ENCODE measurements around the gene SHCBP1L. TPM values are rescaled to one million over a fixed set of nuclear protein-coding genes. Genes with fewer than 3 reads are reported as not detected.

The SHCBP1L gene
- polyA plus RNA-seq, 1 donor from 2014 or later = not detected

DNA sequence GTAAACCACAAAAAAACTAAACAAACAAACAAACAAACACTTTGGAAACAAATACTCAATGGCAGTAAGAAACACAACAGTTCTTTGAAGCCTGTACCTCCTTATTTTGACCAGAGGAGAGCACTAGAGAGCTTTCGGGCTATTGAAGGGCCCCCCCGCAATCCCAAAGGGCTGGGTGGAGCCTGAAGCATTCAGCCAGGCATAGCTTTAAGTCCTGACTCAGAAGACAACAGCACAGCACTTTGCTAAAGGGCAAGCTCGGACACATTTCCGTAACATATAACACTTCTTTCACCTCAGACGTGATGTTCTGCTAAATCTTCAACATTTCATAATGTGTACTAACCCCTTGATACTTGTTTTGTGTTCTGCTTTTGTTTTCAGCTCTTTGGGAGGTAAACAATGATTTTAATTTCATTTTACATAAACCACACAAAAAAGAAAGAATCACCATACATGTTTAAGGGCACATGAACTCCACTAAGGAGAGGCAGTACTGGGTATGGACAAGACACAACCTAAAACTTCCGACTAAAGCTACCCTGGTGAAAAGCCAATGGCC lies 9.7 kb upstream of the SHCBP1L start:
- Histone ChIP-seq H3K36me3 (ENCODE audit: insufficient read depth, low read length) (no peaks in the 10 kb centered on the region), H3K4me2 (ENCODE audit: low read length) (no peak overlapping the region), H3K4me3 (ENCODE audit: low read length) (no peak overlapping the region), H3K79me2 (replicated peaks; ENCODE audit: insufficient read depth, low read length) (no peaks in the 10 kb centered on the region), H3K27me3 (ENCODE audit: insufficient read depth, low read depth, low read length) (no peaks in the 10 kb centered on the region), H3K9me2 (ENCODE audit: insufficient read depth, low read length) (no peaks in the 10 kb centered on the region), H4K20me1 (ENCODE audit: insufficient read depth) (no peaks in the 10 kb centered on the region), H3K9me3 (ENCODE audit: low read length) (no peaks in the 10 kb centered on the region), H2AFZ (ENCODE audit: low read depth, low read length) (no peak overlapping the region), H3K27ac (ENCODE audit: low read length) (no peak overlapping the region), H3F3A (ENCODE audit: insufficient read depth, low read length, poor library complexity, severe bottlenecking) (no peaks in the 10 kb centered on the region), H3K9ac (ENCODE audit: low read length) (no peak overlapping the region)
- TF ChIP-seq, protein P1, sequence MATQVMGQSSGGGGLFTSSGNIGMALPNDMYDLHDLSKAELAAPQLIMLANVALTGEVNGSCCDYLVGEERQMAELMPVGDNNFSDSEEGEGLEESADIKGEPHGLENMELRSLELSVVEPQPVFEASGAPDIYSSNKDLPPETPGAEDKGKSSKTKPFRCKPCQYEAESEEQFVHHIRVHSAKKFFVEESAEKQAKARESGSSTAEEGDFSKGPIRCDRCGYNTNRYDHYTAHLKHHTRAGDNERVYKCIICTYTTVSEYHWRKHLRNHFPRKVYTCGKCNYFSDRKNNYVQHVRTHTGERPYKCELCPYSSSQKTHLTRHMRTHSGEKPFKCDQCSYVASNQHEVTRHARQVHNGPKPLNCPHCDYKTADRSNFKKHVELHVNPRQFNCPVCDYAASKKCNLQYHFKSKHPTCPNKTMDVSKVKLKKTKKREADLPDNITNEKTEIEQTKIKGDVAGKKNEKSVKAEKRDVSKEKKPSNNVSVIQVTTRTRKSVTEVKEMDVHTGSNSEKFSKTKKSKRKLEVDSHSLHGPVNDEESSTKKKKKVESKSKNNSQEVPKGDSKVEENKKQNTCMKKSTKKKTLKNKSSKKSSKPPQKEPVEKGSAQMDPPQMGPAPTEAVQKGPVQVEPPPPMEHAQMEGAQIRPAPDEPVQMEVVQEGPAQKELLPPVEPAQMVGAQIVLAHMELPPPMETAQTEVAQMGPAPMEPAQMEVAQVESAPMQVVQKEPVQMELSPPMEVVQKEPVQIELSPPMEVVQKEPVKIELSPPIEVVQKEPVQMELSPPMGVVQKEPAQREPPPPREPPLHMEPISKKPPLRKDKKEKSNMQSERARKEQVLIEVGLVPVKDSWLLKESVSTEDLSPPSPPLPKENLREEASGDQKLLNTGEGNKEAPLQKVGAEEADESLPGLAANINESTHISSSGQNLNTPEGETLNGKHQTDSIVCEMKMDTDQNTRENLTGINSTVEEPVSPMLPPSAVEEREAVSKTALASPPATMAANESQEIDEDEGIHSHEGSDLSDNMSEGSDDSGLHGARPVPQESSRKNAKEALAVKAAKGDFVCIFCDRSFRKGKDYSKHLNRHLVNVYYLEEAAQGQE (IDR thresholded peaks at IDR 0.05; ENCODE audit: borderline replicate concordance) = no peak
- TF ChIP-seq EP300 (conservative IDR thresholded peaks at IDR 0.05; ENCODE audit: poor library complexity, severe bottlenecking) (no peak), RAD21 (conservative IDR thresholded peaks at IDR 0.05) (peak; percentile 73), TAF1 (IDR thresholded peaks at IDR 0.05; ENCODE audit: low read depth) (no peak), MXI1 (conservative IDR thresholded peaks at IDR 0.05; ENCODE audit: poor library complexity, severe bottlenecking) (no peak), SMC3 (conservative IDR thresholded peaks at IDR 0.05; ENCODE audit: poor library complexity) (peak; percentile 74), POLR2AphosphoS5 (IDR thresholded peaks at IDR 0.05) (no peak), EZH2 (IDR thresholded peaks at IDR 0.05; ENCODE audit: borderline replicate concordance, insufficient read depth, low read length, poor library complexity, severe bottlenecking) (no peak), CTCF (IDR thresholded peaks at IDR 0.05; ENCODE audit: poor library complexity, severe bottlenecking) (peak; percentile 73)

- H4K20me1 ChIP-seq (ENCODE audit: insufficient read depth) = no peaks in the 10 kb centered on the region
- no peaks in the 10 kb centered on the region for H3F3A ChIP-seq (ENCODE audit: insufficient read depth, low read length, poor library complexity, severe bottlenecking)
- no peak overlapping the region for H3K27ac ChIP-seq (ENCODE audit: low read length)
- no peaks in the 10 kb centered on the region for H3K9me2 ChIP-seq (ENCODE audit: insufficient read depth, low read length)
- no peak overlapping the region for H3K4me2 ChIP-seq (ENCODE audit: low read length)
- H3K4me3 ChIP-seq (ENCODE audit: low read length) = no peak overlapping the region
- TF ChIP-seq RAD21 (conservative IDR thresholded peaks at IDR 0.05) = no peak
- no peak for TF ChIP-seq EP300 (conservative IDR thresholded peaks at IDR 0.05; ENCODE audit: poor library complexity, severe bottlenecking)
- TF ChIP-seq CTCF (IDR thresholded peaks at IDR 0.05; ENCODE audit: poor library complexity, severe bottlenecking) = no peak
- no peak for TF ChIP-seq MXI1 (conservative IDR thresholded peaks at IDR 0.05; ENCODE audit: poor library complexity, severe bottlenecking)
- TF ChIP-seq POLR2AphosphoS5 (IDR thresholded peaks at IDR 0.05) = no peak
- no peak for TF ChIP-seq EZH2 (IDR thresholded peaks at IDR 0.05; ENCODE audit: borderline replicate concordance, insufficient read depth, low read length, poor library complexity, severe bottlenecking)
- no peak for TF ChIP-seq SMC3 (conservative IDR thresholded peaks at IDR 0.05; ENCODE audit: poor library complexity)
- TF ChIP-seq TAF1 (IDR thresholded peaks at IDR 0.05; ENCODE audit: low read depth) = no peak
- TF ChIP-seq, protein P1 (IDR thresholded peaks at IDR 0.05; ENCODE audit: borderline replicate concordance) = no peak
- H3K9ac ChIP-seq (ENCODE audit: low read length) = no peak overlapping the region
- H3K9me3 ChIP-seq (ENCODE audit: low read length) = no peaks in the 10 kb centered on the region
- H3K36me3 ChIP-seq (ENCODE audit: insufficient read depth, low read length) = no peaks in the 10 kb centered on the region
- no peak overlapping the region for H2AFZ ChIP-seq (ENCODE audit: low read depth, low read length)
- no peaks in the 10 kb centered on the region for H3K79me2 ChIP-seq (replicated peaks; ENCODE audit: insufficient read depth, low read length)
- H3K27me3 ChIP-seq (ENCODE audit: insufficient read depth, low read depth, low read length) = no peaks in the 10 kb centered on the region
These were observed 7.1 kb upstream of the SHCBP1L start for GRCh38 chr1:182960046-182960445.

Data from neural cell (in vitro differentiated cells).